ENCODE measurements around the gene PERP.
A peak's percentile ranks its signal among the peaks of the same experiment; 100 is the strongest.
"Not testable (repeated sequence)": the region's sequence is repeated elsewhere in the genome, so short reads cannot be mapped to it uniquely, and the experiment has no call there.

Gene PERP

GRCh38 chr6:138107078-138107751, at the start of gene PERP:
Gene PERP (minus strand): TSS chr6:138107419. CDS start chr6:138107340, 79 bp downstream.
- DNase-seq, result peak in 12 of 58 donors; percentile 6 to 45 (median 27)

GRCh38 chr6:138155443-138155842, 48.2 kb upstream of the PERP start:
- no peak for DNase-seq

- no peak for DNase-seq
These were observed 39.3 kb upstream of the PERP start for GRCh38 chr6:138146544-138146943.

- DNase-seq, result no peak
These were observed 38.2 kb upstream of the PERP start for GRCh38 chr6:138145402-138145801.

- DNase-seq, result no peak
These were observed 35.6 kb upstream of the PERP start for GRCh38 chr6:138142806-138143205.

GRCh38 chr6:138129190-138129589, 22.0 kb upstream of the PERP start:
- peak in 1 of 58 donors; percentile 4 for DNase-seq

- no peak for DNase-seq
These were observed 20.9 kb upstream of the PERP start for GRCh38 chr6:138128096-138128495.

GRCh38 chr6:138124096-138124495, 16.9 kb upstream of the PERP start:
- no peak for DNase-seq

- DNase-seq, result no peak
These were observed 12.8 kb upstream of the PERP start for GRCh38 chr6:138119976-138120375.

- not testable (repeated sequence) for DNase-seq
These were observed 12.0 kb upstream of the PERP start for GRCh38 chr6:138119229-138119628.

- DNase-seq, result peak in 1 of 58 donors; percentile 19
These were observed 10.2 kb upstream of the PERP start for GRCh38 chr6:138117376-138117914.

GRCh38 chr6:138116661-138116999, 9.4 kb upstream of the PERP start:
- no peak for DNase-seq

- peak in 27 of 58 donors; percentile 7 to 77 (median 32) for DNase-seq
These were observed 8.8 kb upstream of the PERP start for GRCh38 chr6:138115877-138116660.

- no peak for DNase-seq
These were observed 8.0 kb upstream of the PERP start for GRCh38 chr6:138115201-138115600.

GRCh38 chr6:138113588-138114210, 6.5 kb upstream of the PERP start:
- DNase-seq, result no peak

- no peak for DNase-seq
These were observed 3.0 kb upstream of the PERP start for GRCh38 chr6:138110229-138110628.

- peak in 32 of 58 donors; percentile 3 to 78 (median 31) for DNase-seq
These were observed 2.1 kb upstream of the PERP start for GRCh38 chr6:138109042-138109997.

GRCh38 chr6:138107752-138108592, 753 bp upstream of the PERP start:
- peak in 5 of 58 donors; percentile 4 to 43 (median 9) for DNase-seq

- no peak for DNase-seq
These were observed 548 bp downstream of the PERP start for GRCh38 chr6:138106665-138107077.

Data from anterior cingulate cortex (tissue), 58 donors.